MM.1S (cell line): ENCODE data around the gene SMPX.

Experiments used
- DNase-seq: peaks from one replicate; pipeline ENCODE4 v3.0.0-alpha.2; 2015
- H2AFZ ChIP-seq: fragments of 300-600 bp; sonication (generic); 2 replicates; pipeline ENCODE4 v1.6.0; 2016; ENCODE audit warnings: antibody characterized with exemption, low read length
- H3F3A ChIP-seq: fragments of 300-600 bp; sonication (generic); 2 replicates; pipeline ENCODE4 v1.6.1; 2016; ENCODE audit warnings: mild to moderate bottlenecking, antibody characterized with exemption, low read length, moderate library complexity, mixed read lengths; ENCODE audit not compliant: insufficient read depth
- H3K27ac ChIP-seq: fragments of 300-600 bp; sonication (generic); 2 replicates; pipeline ENCODE4 v1.5.1; 2016; ENCODE audit warnings: mild to moderate bottlenecking, low read length
- H3K27me3 ChIP-seq: fragments of 300-600 bp; sonication (generic); replicated peaks from 2 replicates; pipeline ENCODE4 v1.6.0; 2016; ENCODE audit warnings: low read length; ENCODE audit not compliant: insufficient read depth
- H3K36me3 ChIP-seq: fragments of 300-600 bp; sonication (generic); replicated peaks from 2 replicates; pipeline ENCODE4 v1.6.1; 2016; ENCODE audit warnings: mild to moderate bottlenecking, low read length, mixed read lengths; ENCODE audit not compliant: insufficient read depth
- H3K4me1 ChIP-seq: fragments of 300-600 bp; sonication (generic); 2 replicates; pipeline ENCODE4 v1.6.1; 2016; ENCODE audit warnings: low read length, mixed read lengths
- H3K4me2 ChIP-seq: fragments of 300-600 bp; sonication (generic); 2 replicates; pipeline ENCODE4 v1.6.0; 2016; ENCODE audit warnings: low read depth, low read length
- H3K4me3 ChIP-seq: fragments of 300-600 bp; sonication (generic); 2 replicates; pipeline ENCODE4 v1.5.1; 2016; ENCODE audit warnings: low read length, mixed read lengths
- H3K79me2 ChIP-seq: fragments of 300-600 bp; sonication (generic); 2 replicates; pipeline ENCODE4 v1.6.1; 2016; ENCODE audit warnings: mixed run types, low read length, mixed read lengths
- H3K9ac ChIP-seq: fragments of 300-600 bp; sonication (generic); 2 replicates; pipeline ENCODE4 v1.6.1; 2016; ENCODE audit warnings: low read length, mixed read lengths
- H3K9me2 ChIP-seq: fragments of 300-600 bp; sonication (generic); replicated peaks from 2 replicates; pipeline ENCODE4 v1.6.1; 2016; ENCODE audit warnings: mild to moderate bottlenecking, low read length, mixed read lengths; ENCODE audit not compliant: insufficient read depth
- H3K9me3 ChIP-seq: fragments of 300-600 bp; sonication (generic); replicated peaks from 2 replicates; pipeline ENCODE4 v1.6.1; 2016; ENCODE audit warnings: mild to moderate bottlenecking, low read length, mixed read lengths; ENCODE audit not compliant: insufficient read depth
- H4K20me1 ChIP-seq: fragments of 300-600 bp; sonication (generic); 2 replicates; pipeline ENCODE4 v1.6.1; 2016; ENCODE audit warnings: mild to moderate bottlenecking, low read length, moderate library complexity, mixed read lengths; ENCODE audit not compliant: insufficient read depth
- EZH2 ChIP-seq: fragments of 300-600 bp; sonication (generic); optimal IDR thresholded peaks from 2 replicates; pipeline ENCODE3; 2017; ENCODE audit warnings: low read depth, mild to moderate bottlenecking, antibody characterized with exemption, low read length, mixed read lengths
- EZH2phosphoT487 ChIP-seq: fragments of 300-600 bp; sonication (generic); IDR thresholded peaks from 2 replicates; pipeline ENCODE4 v1.6.1; 2018; ENCODE audit warnings: antibody characterized with exemption, low read length
- TF ChIP-seq, protein P1 (sequence below): fragments of 300-600 bp; sonication (generic); IDR thresholded peaks from 2 replicates; pipeline ENCODE4 v1.5.1; 2016; ENCODE audit warnings: antibody characterized with exemption, low read length, mixed read lengths

Gene SMPX

DNA sequence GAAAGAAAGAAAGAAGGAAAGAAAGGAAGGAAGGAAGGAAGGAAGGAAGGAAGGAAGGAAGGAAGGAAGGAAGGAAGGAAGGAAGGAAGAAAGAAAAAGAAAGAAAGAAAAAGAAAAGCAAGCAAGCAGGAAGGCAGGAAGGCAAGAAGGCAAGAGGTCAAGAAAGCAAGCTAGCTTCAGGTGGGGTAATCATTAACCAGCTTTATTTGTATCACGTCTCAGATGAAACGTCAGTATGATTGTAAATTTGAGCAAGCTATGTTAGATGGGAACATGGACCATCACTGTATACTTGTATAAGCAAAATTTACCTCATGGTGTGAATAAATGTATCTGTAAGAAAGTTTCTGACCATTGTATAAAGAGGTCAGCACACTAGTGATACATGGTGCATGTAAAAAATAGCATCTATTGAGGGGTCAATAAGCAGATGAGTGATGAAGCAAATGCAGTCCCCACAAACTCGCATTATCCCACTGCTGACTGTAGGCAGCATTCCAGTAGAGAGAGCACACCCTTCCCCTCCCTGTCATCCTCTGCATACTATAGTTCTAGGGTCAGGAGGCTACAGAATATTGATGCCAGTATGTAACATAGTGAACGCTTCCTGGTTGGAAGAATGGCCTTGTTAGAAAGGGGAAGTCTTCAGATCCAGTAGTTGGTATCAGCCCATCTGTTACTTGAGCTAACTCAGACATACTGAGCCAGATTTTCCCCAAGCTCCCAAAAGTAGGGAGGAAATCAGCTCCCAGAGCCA lies 83.3 kb downstream of the SMPX start:
- Histone ChIP-seq H2AFZ (no peak overlapping the region), H3K9ac (no peak overlapping the region), H3K9me3 (no peaks in the 10 kb centered on the region), H3F3A (no peaks in the 10 kb centered on the region), H3K27ac (no peak overlapping the region), H4K20me1 (no peaks in the 10 kb centered on the region), H3K4me2 (no peak overlapping the region), H3K79me2 (no peaks in the 10 kb centered on the region), H3K27me3 (no peaks in the 10 kb centered on the region), H3K4me1 (no peaks in the 10 kb centered on the region), H3K9me2 (no peaks in the 10 kb centered on the region), H3K36me3 (no peaks in the 10 kb centered on the region), H3K4me3 (no peak overlapping the region)
- no peak for DNase-seq
- TF ChIP-seq, protein P1, sequence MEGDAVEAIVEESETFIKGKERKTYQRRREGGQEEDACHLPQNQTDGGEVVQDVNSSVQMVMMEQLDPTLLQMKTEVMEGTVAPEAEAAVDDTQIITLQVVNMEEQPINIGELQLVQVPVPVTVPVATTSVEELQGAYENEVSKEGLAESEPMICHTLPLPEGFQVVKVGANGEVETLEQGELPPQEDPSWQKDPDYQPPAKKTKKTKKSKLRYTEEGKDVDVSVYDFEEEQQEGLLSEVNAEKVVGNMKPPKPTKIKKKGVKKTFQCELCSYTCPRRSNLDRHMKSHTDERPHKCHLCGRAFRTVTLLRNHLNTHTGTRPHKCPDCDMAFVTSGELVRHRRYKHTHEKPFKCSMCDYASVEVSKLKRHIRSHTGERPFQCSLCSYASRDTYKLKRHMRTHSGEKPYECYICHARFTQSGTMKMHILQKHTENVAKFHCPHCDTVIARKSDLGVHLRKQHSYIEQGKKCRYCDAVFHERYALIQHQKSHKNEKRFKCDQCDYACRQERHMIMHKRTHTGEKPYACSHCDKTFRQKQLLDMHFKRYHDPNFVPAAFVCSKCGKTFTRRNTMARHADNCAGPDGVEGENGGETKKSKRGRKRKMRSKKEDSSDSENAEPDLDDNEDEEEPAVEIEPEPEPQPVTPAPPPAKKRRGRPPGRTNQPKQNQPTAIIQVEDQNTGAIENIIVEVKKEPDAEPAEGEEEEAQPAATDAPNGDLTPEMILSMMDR = no peak
- TF ChIP-seq EZH2phosphoT487 (no peak), EZH2 (no peak)

GRCh38 chrX:21666679-21667078 lies 91.2 kb downstream of the SMPX start:
- H3K4me1 ChIP-seq = no peaks in the 10 kb centered on the region
- H3K9ac ChIP-seq = no peak overlapping the region
- H4K20me1 ChIP-seq = no peaks in the 10 kb centered on the region
- H3K27ac ChIP-seq = no peak overlapping the region
- H2AFZ ChIP-seq = no peak overlapping the region
- no peaks in the 10 kb centered on the region for H3K36me3 ChIP-seq
- no peaks in the 10 kb centered on the region for H3K27me3 ChIP-seq
- no peak overlapping the region for H3K4me3 ChIP-seq
- no peaks in the 10 kb centered on the region for H3K9me3 ChIP-seq
- H3F3A ChIP-seq = no peaks in the 10 kb centered on the region
- TF ChIP-seq EZH2phosphoT487 (no peak), EZH2 (no peak)
- TF ChIP-seq, protein P1 = no peak
- no peaks in the 10 kb centered on the region for H3K9me2 ChIP-seq
- DNase-seq = no peak
- no peaks in the 10 kb centered on the region for H3K79me2 ChIP-seq
- H3K4me2 ChIP-seq = no peak overlapping the region

GRCh38 chrX:21666252-21666651 lies 91.7 kb downstream of the SMPX start:
- no peaks in the 10 kb centered on the region for H3F3A ChIP-seq
- no peaks in the 10 kb centered on the region for H3K27me3 ChIP-seq
- H3K27ac ChIP-seq = no peak overlapping the region
- H3K4me3 ChIP-seq = no peak overlapping the region
- no peaks in the 10 kb centered on the region for H3K79me2 ChIP-seq
- H4K20me1 ChIP-seq = no peaks in the 10 kb centered on the region
- H3K9me3 ChIP-seq = no peaks in the 10 kb centered on the region
- no peaks in the 10 kb centered on the region for H3K9me2 ChIP-seq
- H3K4me2 ChIP-seq = no peak overlapping the region
- H3K36me3 ChIP-seq = no peaks in the 10 kb centered on the region
- DNase-seq = no peak
- TF ChIP-seq, protein P1 = no peak
- TF ChIP-seq EZH2 (no peak), EZH2phosphoT487 (no peak)
- H2AFZ ChIP-seq = no peak overlapping the region
- no peaks in the 10 kb centered on the region for H3K4me1 ChIP-seq
- no peak overlapping the region for H3K9ac ChIP-seq
